Fibroblast of skin of left quadriceps (primary cell): ENCODE measurements around the gene EEF1B2.
"Not testable (repeated sequence)": the region's sequence is repeated elsewhere in the genome, so short reads cannot be mapped to it uniquely, and the experiment has no call there.

Experiments used
- DNase-seq, 2 experiments: peaks; one replicate each; pipeline ENCODE4 v3.0.0-alpha.2; 2013; ENCODE audit warnings: low read depth in 2 of 2

EEF1B2 gene

DNA sequence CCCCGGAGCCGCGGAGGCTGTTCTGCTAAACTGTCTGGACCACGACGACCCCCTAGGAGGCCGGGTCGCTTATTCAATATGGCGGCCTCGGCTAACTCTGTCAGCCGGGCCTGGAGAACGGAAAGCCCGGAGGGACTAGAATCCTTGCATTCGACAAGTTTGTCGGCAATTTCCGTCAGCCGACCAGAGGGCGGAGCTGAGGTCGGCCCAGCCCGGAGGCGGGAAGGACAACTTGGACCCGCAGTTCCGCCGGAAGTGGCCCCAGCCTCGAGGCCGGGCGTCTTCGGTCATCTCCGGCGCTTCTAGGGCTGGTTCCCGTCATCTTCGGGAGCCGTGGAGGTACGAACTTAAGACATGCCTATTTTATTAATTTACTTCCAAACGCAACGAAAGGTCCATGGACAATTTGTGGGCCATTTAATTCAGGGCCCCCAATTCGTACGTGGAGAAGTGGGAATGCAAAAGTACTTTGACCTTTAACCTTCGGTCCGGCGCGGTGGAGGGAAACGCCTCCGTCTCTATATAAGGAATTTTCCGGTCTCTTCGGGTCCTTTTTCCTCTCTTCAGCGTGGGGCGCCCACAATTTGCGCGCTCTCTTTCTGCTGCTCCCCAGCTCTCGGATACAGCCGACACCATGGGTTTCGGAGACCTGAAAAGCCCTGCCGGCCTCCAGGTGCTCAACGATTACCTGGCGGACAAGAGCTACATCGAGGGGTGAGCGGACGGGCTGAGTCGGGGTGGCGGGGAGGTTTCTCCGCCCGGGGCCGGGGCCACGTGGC, at the start of gene EEF1B2, which contains the start of gene NDUFS1:
Gene EEF1B2 (plus strand): TSS at position 550 of the 779 bp plus-strand sequence. CDS start 85 bp downstream, at position 635.
Gene NDUFS1 (minus strand): TSS at position 99 of the 779 bp plus-strand sequence. CDS start 5,766 bp downstream, outside the sequence.
- DNase-seq = peak; percentile 94 to 95

DNA sequence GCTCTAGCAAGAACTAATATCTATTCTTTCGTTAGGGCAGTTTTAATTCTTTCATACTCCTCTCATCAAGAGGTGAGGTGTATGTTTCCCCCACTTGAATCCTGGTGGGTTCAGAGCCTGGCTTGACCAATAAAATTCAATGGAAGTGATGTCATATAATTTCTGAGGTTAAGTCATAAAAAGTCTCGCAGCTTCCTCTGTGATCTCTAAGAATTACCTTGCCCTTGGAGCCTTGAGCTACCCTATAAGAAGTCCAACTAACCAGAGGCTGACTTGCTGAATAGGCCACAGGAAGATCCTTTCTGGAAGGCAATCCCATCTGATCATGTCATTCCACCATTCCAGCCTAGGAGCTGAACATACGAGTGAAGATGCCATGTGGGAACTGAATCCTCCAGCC, 47.6 kb upstream of the EEF1B2 start:
- DNase-seq = no peak

DNA sequence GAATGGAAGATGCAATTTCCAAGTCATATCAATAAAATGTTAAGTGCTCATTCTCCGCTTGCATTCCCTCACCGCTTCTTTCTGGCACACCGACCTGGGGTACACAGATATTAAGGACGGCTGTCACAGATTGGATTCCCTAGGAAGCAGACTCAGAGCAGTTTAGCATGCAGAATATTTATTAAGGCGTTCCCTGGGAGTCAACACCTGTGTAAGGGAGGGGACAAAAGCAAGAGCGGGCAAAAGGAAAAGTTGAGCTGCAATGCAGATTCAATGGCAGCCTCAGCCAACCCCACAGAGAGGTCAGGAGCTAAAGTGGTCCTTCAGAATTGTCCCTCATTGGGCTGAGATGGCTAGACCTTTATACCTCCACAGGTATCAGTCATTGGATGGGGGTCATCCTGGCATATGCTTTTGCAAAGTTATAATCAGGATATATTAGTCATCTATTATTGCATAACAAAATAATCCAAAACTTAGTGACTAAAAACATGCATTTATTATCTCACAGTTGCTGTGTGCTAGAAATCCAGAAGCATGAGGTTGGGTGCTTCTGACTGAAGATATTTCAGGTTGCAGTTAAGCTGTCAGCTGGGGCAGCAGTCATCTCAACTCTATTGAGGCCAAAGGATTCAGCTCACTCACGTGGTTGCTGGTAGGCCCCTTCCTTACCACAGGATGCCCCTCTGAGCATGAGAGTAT, 46.7 kb upstream of the EEF1B2 start:
- no peak for DNase-seq

DNA sequence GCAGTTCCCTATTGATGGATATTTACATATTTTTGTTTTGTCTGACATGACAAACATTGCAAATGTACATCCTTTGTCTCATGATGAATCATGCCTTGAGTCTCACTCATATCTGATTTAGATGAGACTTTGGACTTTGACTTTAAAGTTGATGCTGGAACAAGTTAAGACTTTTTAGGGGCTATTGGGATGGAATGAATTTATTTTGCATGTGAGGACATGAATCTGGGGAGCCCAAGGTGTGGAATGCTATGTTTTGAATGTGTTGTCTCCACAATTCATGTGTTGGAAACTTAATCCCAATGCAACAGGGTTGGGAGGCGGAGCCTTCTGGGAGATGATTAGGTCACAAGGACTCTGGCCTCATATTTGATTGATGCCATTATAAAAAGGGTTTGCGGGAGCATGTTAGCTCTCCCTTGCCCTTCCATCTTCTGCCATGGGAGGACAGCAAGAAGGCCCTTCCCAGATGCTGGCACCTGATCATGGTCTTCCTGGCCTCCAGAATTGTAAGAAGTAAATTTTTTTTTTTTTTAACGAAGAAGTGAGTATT, 44.6 kb upstream of the EEF1B2 start:
- no peak for DNase-seq

DNA sequence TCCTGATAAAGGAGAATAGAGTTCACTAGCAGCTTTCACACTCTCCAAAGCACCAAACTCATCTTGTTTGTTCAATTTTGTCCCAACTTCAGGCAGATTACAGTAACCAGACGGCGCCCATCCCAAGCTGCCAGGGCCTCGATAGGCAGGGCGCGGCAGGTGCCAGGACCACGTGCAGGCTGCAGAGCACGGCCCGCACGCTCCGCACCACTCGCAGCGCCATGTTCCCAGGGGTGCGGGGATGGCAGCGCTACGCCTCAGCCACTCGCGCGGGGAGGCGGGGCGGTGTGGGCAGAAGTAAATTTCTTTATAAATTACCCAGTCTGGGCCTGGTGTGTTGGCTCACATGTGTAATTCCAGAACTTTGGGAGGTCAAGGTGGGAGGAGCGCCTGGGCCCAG, 43.4 kb upstream of the EEF1B2 start:
- DNase-seq = no peak

DNA sequence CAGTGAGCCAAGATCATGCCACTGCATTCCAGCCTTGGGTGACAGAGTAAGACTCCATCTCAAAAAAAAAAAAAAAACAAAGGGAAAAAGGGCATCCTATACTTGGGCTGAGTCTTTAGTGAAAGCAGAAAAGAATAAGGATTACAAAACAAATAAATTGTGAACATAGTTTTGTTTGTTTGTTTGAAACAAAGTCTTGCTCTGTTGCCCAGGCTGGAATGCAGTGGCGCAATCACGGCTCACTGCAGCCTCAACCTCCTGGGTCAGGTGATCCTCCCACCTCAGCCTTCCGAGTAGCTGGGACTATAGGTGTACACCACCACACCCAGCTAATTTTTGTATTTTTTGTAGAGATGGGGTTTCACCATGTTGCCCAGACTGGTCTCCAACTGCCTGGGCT, 37.1 kb upstream of the EEF1B2 start:
- DNase-seq = not testable (repeated sequence)

DNA sequence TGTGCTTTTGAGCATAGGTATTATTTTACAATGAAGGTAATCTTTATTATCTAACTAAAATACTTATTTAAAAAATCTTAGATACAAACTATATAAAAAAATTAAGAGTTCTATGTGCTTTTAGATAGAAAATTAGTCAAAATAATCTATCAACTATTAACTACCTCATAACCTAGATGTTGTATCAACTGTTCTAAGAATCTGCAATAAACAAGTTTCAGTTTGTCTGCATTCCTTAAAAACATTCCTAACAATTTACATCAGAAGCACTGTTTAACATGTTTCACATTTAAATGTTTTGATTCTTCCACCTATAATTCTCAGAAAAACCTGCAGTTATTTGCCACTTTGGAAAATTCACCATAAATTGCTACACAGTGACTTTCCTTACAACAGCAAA, 33.8 kb upstream of the EEF1B2 start:
- no peak for DNase-seq

DNA sequence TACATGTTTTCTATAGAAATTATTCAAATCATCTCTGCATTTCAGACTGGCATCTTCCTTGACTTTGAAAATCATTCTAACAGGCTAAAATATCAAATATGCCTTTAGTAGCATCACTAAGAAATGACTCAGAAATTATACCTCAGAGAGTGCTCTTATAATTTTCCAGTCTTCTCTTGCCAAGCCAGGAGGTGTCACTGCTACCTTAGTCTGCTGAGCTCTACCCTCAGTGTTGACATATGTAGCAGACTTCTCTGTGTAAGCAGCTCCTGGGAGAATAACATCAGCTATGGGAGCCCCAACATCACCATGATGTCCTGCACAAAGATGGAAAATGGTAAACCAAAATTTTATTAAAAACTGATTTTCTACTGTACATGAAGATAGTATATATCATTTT, 32.0 kb upstream of the EEF1B2 start:
- no peak for DNase-seq

DNA sequence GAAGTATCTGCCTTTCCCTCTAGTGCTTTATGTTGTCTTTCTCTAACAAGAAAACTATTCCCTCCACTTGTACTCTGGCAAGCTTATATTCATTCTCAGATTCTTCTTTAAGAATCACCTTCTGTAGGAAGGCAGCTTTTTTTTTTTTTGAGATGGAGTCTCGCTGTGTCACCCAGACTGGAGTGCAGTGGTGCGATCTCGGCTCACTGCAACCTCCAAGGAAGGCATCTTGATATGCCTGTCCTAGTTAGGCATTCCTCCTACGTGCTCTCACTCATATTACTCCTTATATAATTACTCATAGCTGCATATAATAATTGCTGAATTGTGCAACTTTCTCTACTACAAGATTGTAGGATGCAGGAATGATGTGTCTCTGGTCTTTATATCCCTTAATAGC, 16.2 kb upstream of the EEF1B2 start:
- DNase-seq = no peak

DNA sequence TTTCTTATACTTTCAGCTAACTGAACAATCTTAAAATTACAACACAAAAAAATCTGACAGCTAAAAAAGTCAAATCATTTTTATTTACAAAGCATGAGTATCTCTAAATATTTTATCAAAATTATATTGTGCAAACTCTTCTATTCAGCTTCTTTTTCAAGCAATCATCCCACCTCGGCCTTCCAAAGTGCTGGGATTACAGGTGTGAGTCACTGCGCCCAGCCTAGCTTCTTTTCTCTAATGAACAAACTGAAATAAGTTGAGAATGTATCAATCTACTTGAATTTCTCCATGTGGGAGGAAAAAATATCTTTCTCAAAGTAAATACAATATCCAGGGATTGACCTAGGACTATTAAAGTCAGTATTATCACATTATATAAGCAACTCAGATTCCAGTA, 15.3 kb upstream of the EEF1B2 start:
- no peak for DNase-seq

DNA sequence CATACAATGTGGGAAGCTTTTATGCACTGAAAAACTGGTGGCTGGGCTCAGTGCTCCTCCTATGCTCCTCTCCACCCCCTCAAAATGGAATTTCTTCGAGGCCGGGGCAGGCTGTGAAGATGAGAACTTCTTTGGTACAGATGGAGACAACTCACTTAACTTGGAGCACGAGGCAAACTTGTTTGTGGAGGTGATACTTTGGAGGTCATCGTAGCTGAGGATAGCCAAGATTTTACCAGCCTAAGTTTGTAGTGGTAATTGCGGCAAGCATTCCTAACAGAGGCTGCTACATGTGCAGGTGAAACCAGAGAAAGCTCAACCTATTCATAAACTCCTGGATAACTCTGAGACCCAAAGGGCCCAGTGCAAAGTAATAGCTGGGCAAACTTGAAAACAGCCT, 14.0 kb upstream of the EEF1B2 start:
- DNase-seq = no peak

DNA sequence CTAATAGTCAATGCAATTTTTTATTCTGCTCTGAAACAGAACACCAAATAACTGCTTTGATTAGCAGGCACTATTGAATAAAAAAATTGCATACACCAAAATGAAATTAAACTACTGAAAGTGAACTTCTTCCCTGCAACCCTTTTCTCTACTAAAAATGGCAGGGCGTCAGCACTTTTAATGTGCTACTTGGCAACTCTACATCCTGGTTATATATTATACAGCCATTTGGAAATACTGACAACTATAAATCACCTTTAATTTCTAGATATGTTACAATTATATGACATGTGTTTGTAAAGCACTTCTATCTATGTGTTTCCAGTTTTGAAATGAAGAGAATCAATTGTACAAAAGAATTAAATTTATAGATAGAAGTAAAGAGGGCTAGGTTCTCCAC, 10.4 kb upstream of the EEF1B2 start:
- no peak for DNase-seq

DNA sequence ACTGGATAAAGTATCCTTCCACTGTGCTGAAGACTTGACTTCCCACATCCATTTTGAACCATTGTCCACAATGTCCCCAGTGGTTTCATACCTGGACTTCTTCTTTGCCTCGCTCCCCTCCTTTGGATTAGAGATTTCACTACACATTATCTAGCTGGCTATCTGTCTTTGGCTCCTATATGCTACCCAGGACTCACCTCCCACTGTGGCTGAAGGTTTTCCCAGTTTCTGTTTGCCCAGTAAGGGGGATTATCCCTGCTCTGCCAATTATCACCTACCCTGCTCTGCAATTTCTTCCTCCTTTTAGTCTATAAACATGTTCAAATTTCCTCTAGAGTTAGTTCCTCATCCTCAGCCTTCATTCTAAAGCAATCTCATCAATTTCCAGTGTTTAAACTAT, 9.5 kb upstream of the EEF1B2 start:
- no peak for DNase-seq

DNA sequence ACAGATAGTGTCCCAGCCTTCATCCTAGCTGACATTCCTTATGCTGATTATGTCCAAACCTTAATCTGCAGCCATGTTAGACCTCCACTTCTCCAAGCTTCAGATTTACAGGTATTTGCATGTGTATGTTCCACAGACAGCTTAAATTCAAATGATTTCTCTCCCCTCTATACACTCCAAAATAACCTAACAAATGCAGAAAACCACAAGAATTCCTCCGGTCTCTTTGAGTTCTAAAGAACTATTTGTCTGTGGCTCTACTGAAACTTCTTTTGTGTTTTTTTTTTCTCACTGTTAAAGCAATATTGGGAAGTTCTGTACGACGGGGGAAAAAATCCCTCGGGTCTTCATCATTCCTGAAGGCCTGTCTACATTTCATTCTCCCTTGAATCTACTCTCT, 9.1 kb upstream of the EEF1B2 start:
- no peak for DNase-seq

DNA sequence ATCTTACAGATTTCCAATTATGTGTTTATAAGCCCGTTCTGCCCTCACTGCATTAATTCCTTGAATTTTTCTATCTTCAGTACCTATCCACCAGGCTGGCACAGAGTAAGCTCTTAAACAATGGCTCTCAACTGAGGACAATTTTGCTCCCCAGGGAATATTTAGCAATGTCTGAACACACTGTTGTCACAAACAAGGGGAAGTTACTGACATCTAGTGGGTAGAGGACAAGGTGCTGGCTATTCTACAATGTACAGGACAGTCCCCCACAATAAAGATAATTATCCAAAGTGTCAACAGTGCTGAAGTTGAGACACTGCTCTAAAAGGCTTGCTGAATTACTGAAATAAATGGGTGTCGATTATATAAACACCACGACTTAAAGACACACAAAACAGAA, 5.5 kb upstream of the EEF1B2 start:
- DNase-seq = no peak

DNA sequence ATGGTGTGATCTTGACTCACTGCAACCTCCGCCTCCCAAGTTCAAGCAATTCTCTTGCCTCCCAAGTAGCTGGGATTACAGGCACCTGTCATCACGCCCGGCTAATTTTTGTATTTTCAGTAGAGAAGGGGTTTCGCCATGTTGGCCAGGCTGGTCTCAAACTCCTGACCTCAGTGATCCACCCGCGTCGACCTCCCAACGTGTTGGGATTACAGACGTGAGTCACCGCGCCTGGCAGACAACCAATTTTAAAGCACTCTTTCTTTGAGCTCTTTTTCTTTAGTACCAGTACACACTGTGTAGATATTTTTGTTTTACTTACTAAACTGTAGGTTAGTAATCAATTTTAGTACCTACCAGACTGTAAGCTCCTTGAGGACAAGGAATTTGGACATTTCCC, 2.7 kb upstream of the EEF1B2 start:
- DNase-seq = not testable (repeated sequence)

DNA sequence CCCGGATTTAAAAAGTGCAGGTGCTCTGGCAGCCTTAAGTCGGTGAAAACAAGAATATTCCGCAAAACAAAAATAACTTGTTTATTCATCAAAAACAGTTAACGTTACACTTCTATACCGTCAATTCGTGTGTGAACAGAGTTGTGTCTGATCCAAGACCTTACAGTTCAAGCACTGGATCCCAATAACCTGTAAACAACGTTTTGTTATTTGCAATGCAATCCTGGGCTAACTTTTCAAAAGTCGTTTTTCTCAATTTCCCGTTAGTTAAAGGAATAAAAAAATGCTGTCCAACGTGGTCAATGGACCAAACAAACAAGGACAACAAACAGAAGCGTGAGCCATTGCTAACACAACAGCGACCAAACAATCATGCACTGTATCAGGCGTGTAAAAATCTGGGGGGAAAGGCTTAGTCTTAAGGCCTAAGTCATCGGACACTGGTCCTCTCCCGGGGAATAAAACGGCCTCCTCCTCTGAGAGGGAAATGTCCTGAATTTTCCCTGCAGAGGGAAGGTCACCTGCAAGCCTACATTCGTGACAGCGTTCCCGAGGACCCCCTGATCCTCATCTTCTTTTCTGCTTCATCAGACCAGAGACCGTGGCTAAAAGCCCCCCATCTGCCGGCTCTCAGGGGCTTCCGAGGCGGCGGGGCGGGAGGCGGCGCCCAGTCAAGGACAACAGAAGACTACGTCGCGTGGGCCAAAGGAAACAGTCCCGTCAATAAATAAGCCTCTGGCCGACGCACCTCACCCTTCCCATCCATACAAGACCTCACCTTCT, 941 bp upstream of the EEF1B2 start:
- no peak for DNase-seq

DNA sequence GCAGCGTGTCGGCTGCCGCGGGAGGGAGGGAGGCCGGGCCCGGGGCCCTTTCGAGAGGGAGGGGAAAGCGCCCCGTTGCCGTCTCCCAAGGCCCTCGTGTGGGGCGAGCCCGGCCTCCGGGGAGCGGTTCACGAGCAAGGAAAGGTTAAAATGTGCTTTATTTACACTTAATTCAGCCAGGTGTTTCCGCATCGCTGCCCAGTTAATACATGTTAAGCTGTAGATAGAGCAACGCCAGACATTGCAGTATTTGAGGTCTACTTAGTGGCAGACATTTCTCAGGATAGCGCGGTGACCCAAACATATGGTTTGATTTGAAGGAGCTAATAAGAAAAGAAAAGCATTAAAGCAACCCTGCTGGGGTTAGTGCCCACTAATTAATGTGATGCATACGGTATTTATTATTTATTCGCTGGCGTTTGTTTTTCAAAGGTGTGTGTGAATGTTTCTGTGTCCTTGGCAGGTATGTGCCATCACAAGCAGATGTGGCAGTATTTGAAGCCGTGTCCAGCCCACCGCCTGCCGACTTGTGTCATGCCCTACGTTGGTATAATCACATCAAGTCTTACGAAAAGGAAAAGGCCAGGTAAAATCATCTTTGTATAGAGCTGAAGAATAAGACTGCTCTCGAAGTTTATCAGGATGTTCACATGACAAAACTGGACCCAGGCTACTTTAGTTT, 571 bp downstream of the EEF1B2 start:
- no peak for DNase-seq

DNA sequence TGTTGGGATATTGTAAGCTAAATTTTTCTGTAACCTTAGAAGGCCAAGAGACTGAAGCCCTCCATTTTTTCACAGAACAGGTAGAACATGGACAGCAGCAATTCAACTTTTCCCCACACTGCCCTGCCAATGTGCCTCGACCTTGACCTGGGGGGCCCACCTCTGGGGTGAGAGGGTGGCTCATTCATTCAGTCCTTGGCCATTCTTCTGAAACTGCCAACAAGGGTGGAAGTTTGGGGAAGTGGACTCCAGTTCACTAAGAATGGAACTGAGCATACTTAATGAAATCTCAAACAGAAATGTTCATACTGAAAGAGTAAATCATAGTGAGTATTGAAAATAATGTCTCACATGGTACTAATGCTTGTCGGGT, 1.1 kb downstream of the EEF1B2 start:
- no peak for DNase-seq

DNA sequence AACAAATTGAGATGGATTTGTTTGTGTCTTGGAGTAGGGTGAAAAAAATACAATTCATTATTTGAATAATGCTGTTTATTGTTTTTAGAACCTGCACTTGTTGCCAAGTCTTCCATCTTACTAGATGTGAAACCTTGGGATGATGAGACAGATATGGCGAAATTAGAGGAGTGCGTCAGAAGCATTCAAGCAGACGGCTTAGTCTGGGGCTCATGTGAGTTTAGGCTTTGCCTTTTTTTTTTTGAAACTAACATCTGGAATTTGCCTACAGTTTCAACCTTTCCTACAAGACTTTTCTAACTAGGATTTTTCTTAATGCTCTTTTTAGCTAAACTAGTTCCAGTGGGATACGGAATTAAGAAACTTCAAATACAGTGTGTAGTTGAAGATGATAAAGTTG, 2.7 kb downstream of the EEF1B2 start:
- not testable (repeated sequence) for DNase-seq

DNA sequence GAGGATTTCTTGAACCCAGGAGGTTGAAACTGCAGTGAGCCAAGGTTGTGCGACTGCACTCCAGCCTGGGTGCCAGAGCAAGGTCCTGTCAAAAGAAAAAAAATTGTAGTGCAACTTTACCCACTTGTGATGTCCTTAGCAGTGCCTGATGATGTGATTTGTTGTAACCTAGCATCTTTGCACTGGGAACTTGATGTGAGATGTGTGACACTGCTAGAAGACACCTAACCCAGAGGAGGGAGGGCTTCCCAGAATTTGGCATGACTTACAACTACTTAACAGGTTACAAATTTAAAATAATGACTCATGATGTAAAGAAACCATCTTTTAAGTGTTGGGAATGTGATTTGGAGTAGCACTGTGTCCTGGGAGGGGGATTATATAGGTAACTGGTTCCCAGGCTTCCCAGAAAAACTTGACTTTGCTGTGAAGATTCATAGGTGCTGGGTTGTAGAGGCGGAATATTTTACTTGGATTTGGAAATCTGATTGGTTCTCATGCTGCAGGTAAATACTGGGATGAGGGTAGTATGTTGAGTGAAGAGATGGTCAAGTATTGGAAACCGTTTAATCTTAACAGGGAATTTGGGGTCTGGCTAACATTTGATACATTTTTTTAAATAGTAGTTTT, 3.7 kb downstream of the EEF1B2 start:
- DNase-seq = no peak
